Measurements from ENCODE around the gene ZMYND10. TPM values are rescaled to one million over a fixed set of nuclear protein-coding genes. Genes with fewer than 3 reads are reported as not detected.

ZMYND10 gene
- total and polyA plus RNA-seq, 2 experiments from 2014 or later, result 0.61 to 1.5 TPM

GRCh38 chr3:50299929-50300680, 45.4 kb downstream of the ZMYND10 start:
- H3K9me2 ChIP-seq (ENCODE audit: insufficient read depth), result no peaks in the 10 kb centered on the region
- peak overlapping the region; percentile 89 for H3K27ac ChIP-seq
- no peaks in the 10 kb centered on the region for H3K27me3 ChIP-seq (replicated peaks; ENCODE audit: insufficient read depth)
- H3K36me3 ChIP-seq (ENCODE audit: low read depth), result no peaks in the 10 kb centered on the region
- peak overlapping the region; percentile 75 for H2AFZ ChIP-seq
- DNase-seq, result peak; percentile 86
- no peaks in the 10 kb centered on the region for H3K79me2 ChIP-seq (ENCODE audit: insufficient read depth)
- no peaks in the 10 kb centered on the region for H3K9me3 ChIP-seq (ENCODE audit: low read depth)
- no peak for TF ChIP-seq EZH2phosphoT487 (IDR thresholded peaks at IDR 0.05; ENCODE audit: insufficient read depth, low read depth)
- TF ChIP-seq EZH2 (IDR thresholded peaks at IDR 0.05; ENCODE audit: insufficient read depth, poor library complexity, severe bottlenecking), result no peak
- peak overlapping the region; percentile 82 for H3K9ac ChIP-seq
- H3F3A ChIP-seq (ENCODE audit: insufficient read depth), result peaks cover 11% of the 10 kb centered on the region
- peaks cover 11% of the 10 kb centered on the region for H3K4me1 ChIP-seq (ENCODE audit: insufficient read depth)
- peak overlapping the region; percentile 68 for H3K4me3 ChIP-seq
- H3K4me2 ChIP-seq (ENCODE audit: unreplicated experiment), result peak overlapping the region; percentile 80
- WGBS, 2 experiments (ENCODE audit: low coverage in 1 of 2, low lambda C conversion rate in 2 of 2, missing lambda C conversion rate in 2 of 2), result 33 to 36% methylated on average over 12 of the region's 12 CpGs
- in situ Hi-C loops (cut with MboI), result no loop called here
- H4K20me1 ChIP-seq (ENCODE audit: insufficient read depth), result no peaks in the 10 kb centered on the region

- H2AFZ ChIP-seq, result peak overlapping the region; percentile 75
- no peaks in the 10 kb centered on the region for H3K9me2 ChIP-seq (ENCODE audit: insufficient read depth)
- H3F3A ChIP-seq (ENCODE audit: insufficient read depth), result peaks cover 11% of the 10 kb centered on the region
- no peaks in the 10 kb centered on the region for H4K20me1 ChIP-seq (ENCODE audit: insufficient read depth)
- no peaks in the 10 kb centered on the region for H3K79me2 ChIP-seq (ENCODE audit: insufficient read depth)
- H3K9me3 ChIP-seq (ENCODE audit: low read depth), result no peaks in the 10 kb centered on the region
- H3K4me1 ChIP-seq (ENCODE audit: insufficient read depth), result peaks cover 11% of the 10 kb centered on the region
- H3K36me3 ChIP-seq (ENCODE audit: low read depth), result no peaks in the 10 kb centered on the region
- DNase-seq, result no peak
- in situ Hi-C loops (cut with MboI), result no loop called here
- peak overlapping the region; percentile 82 for H3K9ac ChIP-seq
- TF ChIP-seq EZH2phosphoT487 (IDR thresholded peaks at IDR 0.05; ENCODE audit: insufficient read depth, low read depth) (no peak), EZH2 (IDR thresholded peaks at IDR 0.05; ENCODE audit: insufficient read depth, poor library complexity, severe bottlenecking) (no peak)
- no peaks in the 10 kb centered on the region for H3K27me3 ChIP-seq (replicated peaks; ENCODE audit: insufficient read depth)
- 2 to 3% methylated on average over 12 of the region's 12 CpGs for WGBS, 2 experiments (ENCODE audit: low coverage in 1 of 2, low lambda C conversion rate in 2 of 2, missing lambda C conversion rate in 2 of 2)
- H3K4me2 ChIP-seq (ENCODE audit: unreplicated experiment), result peak overlapping the region; percentile 80
- H3K4me3 ChIP-seq, result peak overlapping the region; percentile 68
- peak overlapping the region; percentile 89 for H3K27ac ChIP-seq
Observed at GRCh38 chr3:50299638-50299928, 45.9 kb downstream of the ZMYND10 start.

DNA sequence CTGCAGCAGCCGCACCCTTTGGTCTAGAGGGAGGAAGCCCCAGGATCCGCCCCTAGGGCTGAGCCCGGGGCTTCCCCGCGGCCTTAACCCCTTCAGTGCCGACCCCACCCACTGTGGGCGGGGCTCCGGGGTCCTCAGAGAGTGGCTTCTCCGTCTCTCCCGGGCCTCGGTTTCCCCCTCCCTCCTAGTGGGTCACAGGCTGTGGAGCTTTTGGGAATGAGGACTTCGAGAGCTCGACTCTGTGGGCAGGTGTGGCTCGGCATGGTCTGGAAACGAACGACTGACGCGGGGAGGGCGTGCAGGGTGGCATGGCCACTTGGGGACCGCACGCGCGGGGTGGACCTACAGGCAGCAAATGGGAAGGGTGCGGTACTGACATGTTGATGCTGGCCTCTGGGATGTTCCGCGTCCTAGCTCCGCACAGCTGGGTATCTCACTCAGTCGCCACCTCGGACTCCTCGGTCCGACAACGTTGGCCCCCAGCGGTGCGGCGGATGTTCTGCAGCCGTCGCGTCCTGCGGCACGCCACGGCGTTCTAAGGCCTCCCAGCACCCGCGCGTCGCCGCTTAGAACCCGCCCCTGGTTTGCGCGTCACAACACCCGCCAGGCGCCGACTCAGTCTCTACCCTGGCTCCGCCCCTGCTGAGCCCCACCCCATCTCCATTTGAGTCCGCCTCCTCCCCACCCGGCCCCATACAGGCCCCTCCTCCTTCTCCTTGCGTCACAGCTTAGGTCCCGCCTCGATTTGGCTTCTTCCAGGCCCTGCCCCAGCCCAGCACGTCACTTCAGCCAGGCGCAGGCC, 46.5 kb downstream of the ZMYND10 start, which contains the start of the genes HYAL3 and NAA80:
TSS of gene HYAL3 (minus strand) at position 570 of the 802 bp plus-strand sequence. CDS start 3,803 bp downstream, outside the sequence.
TSS of gene NAA80 (minus strand) at position 570 of the 802 bp plus-strand sequence. CDS start 1,942 bp downstream, outside the sequence.
- Histone ChIP-seq H3K9ac (peak within 1 kb of the TSS; percentile 93), H3K27me3 (replicated peaks; ENCODE audit: insufficient read depth) (no peaks in the 10 kb centered on the region), H2AFZ (peak within 1 kb of the TSS; percentile 94), H4K20me1 (ENCODE audit: insufficient read depth) (no peaks in the 10 kb centered on the region), H3K9me3 (ENCODE audit: low read depth) (no peaks in the 10 kb centered on the region), H3K4me1 (ENCODE audit: insufficient read depth) (peaks cover 11% of the 10 kb centered on the region), H3K27ac (peak within 1 kb of the TSS; percentile 89), H3K36me3 (ENCODE audit: low read depth) (no peaks in the 10 kb centered on the region), H3K4me3 (peak within 1 kb of the TSS; percentile 90), H3K4me2 (ENCODE audit: unreplicated experiment) (peak within 1 kb of the TSS; percentile 94), H3F3A (ENCODE audit: insufficient read depth) (peaks cover 11% of the 10 kb centered on the region), H3K79me2 (ENCODE audit: insufficient read depth) (no peaks in the 10 kb centered on the region), H3K9me2 (ENCODE audit: insufficient read depth) (no peaks in the 10 kb centered on the region)
- in situ Hi-C loops (cut with MboI), result no loop called here
- TF ChIP-seq EZH2phosphoT487 (IDR thresholded peaks at IDR 0.05; ENCODE audit: insufficient read depth, low read depth) (no peak), EZH2 (IDR thresholded peaks at IDR 0.05; ENCODE audit: insufficient read depth, poor library complexity, severe bottlenecking) (no peak)
- WGBS, 2 experiments (ENCODE audit: low coverage in 1 of 2, low lambda C conversion rate in 2 of 2, missing lambda C conversion rate in 2 of 2), result 1% methylated on average over 50 to 51 of the region's 61 CpGs
- DNase-seq, result peak; percentile 100

DNA sequence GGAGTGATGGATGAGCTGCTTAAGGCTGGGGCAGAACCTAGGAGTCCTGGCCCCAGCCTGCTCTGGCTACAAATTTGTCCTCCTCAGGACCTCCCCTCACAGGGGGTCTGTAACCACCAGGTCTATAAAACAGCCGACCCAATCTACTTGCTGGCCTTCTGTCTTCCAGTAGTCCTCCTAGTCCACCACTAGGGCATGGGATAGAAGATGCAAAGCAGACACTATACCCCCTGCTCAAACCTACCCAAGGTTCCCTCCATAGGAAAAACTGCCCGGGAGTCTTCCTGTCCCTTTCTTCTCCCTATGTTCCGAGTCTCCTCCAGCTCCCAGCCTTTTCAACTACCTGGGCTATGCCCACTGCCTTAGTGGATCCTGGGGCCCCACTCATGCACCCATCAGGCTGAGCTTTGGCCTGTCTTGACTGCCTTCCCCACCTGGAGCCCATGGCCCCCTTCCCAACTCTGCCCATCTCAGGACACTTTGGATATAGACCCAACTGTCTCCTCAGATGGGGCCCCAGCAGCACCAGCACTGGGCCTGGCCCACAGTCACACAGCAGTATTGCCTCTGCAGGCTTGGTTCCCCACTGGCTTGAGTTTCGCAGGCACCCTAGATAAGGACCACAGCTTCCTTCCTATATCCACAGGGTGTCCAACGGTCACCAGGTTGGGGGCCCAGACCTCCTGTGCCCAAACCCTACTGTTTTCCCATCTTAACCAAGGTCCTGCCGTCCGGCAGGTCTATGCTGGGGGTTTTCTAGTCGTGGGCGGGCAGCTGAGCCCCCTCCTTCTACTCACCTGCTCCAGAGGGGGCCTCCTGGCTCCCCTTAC, 47.4 kb downstream of the ZMYND10 start:
- peak; percentile 45 for DNase-seq
- peaks cover 11% of the 10 kb centered on the region for H3K4me1 ChIP-seq (ENCODE audit: insufficient read depth)
- no peak overlapping the region for H3K27ac ChIP-seq
- 50 to 54% methylated on average over 7 to 9 of the region's 9 CpGs for WGBS, 2 experiments (ENCODE audit: low coverage in 1 of 2, low lambda C conversion rate in 2 of 2, missing lambda C conversion rate in 2 of 2)
- in situ Hi-C loops (cut with MboI), result no loop called here
- peak overlapping the region; percentile 94; the same call in 1 of the 2 replicates for H2AFZ ChIP-seq
- H3K9me2 ChIP-seq (ENCODE audit: insufficient read depth), result no peaks in the 10 kb centered on the region
- H3K27me3 ChIP-seq (replicated peaks; ENCODE audit: insufficient read depth), result no peaks in the 10 kb centered on the region
- no peaks in the 10 kb centered on the region for H3K79me2 ChIP-seq (ENCODE audit: insufficient read depth)
- no peaks in the 10 kb centered on the region for H3K36me3 ChIP-seq (ENCODE audit: low read depth)
- H3K9ac ChIP-seq, result peak overlapping the region; percentile 93
- H3K4me2 ChIP-seq (ENCODE audit: unreplicated experiment), result peak overlapping the region; percentile 94
- H3K4me3 ChIP-seq, result peak overlapping the region; percentile 90
- H3F3A ChIP-seq (ENCODE audit: insufficient read depth), result peaks cover 11% of the 10 kb centered on the region
- no peaks in the 10 kb centered on the region for H4K20me1 ChIP-seq (ENCODE audit: insufficient read depth)
- H3K9me3 ChIP-seq (ENCODE audit: low read depth), result no peaks in the 10 kb centered on the region
- TF ChIP-seq EZH2phosphoT487 (IDR thresholded peaks at IDR 0.05; ENCODE audit: insufficient read depth, low read depth) (no peak), EZH2 (IDR thresholded peaks at IDR 0.05; ENCODE audit: insufficient read depth, poor library complexity, severe bottlenecking) (no peak)
